Cardiac septum (tissue), 1 donor: ENCODE results near the gene ZNF528. TPM values are rescaled to one million over a fixed set of nuclear protein-coding genes. Genes with fewer than 3 reads are reported as not detected.

Source experiments
- DNase-seq: peaks from one replicate; pipeline ENCODE4 v3.0.0-alpha.2; 2020; ENCODE audit warnings: low spot score
- intact Hi-C: fragments of 100-400 bp; cut with DNase I; formaldehyde crosslinking; loops from one replicate; pipeline ENCODE4 v1.14.0; 2022
- long read RNA-seq: library from polyadenylated mRNA; unstranded; transcript quantifications from one replicate; pipeline ENCODE4 v2.0.0, GENCODE V29; 2021
- total RNA-seq: library from RNA; stranded (reverse); fragmentation: NEBNext Ultra II Directional; extraction: Animal tissue kit (Norgen Biotek cat#: 25700); gene quantifications from one replicate; pipeline ENCODE4 v1.2.1, GENCODE V29; 2021
- donor health status: DM: no; HTN: no; CAD: no.

Gene ZNF528
- total RNA-seq: 21.5 TPM
- long read RNA-seq, full-length matches to known transcripts: 2 of 9 reads
- long read RNA-seq, partial matches to known transcripts: 1 of 9 reads
- long read RNA-seq, other reads (novel, unspliced or antisense): 6 of 9 reads

DNA sequence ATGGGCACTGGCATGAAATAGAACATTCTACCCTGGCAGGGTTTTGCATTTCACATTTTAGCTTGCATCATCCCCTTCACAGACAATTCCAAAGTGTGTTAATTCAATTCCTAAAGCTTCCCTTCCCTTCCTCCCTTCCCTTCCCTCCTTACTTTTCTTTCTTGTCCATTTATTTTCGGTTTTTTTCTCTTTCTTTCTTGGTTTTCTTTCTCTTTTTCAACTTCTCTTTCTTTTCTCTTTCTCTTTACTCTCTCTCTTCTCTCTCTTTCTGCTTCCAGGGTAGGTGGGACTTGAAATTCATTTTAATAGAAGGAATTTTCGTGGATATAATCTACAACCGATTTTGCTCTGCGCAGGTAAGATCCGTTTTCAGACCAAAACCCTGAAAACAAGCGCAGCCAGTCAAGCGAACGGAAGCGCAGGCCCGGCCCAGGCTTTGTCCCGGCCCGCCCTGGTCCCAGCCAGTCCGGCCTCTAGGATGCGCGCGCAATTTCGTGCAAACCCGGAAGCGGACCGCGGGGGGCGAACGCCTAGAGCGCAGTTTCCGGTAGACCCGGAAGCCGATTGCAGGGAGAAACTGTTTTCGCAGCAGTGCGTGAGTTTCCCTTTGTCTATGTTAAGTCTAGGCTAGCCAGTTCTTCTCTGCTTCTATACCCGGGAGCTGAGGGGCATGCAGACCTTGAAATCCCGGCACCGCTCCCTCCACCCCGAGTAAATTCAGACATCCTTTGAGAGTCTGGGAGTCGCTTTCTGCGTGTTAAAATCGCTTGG, at the start of gene ZNF528:
Gene ZNF528 (plus strand): TSS at position 540 of the 771 bp plus-strand sequence. CDS start 4,165 bp downstream, outside the sequence.
- peak; percentile 98 for DNase-seq
- intact Hi-C loops: loop anchor here (2.0 to 10.0 kb wide), 3 partner anchors 27 to 177 kb away; partner anchors contain the start of genes ZNF701 and ZNF808

GRCh38 chr19:52351512-52351911, 46.1 kb upstream of the ZNF528 start:
- intact Hi-C loops: no loop called here
- DNase-seq: no peak

DNA sequence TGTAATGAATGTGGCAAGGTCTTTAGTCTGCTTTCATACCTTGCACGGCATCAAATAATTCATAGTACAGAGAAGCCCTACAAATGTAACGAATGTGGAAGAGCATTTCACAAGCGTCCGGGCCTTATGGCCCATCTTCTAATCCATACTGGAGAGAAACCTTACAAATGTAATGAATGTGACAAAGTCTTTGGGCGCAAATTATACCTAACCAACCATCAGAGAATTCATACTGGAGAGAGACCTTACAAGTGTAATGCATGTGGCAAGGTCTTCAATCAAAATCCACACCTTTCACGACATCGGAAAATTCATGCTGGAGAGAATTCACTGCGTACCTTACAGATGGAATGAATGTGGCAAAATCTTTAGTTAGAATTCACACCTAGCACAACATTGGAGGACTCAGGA, 31.2 kb upstream of the ZNF528 start:
- intact Hi-C loops: loop anchor here (10.0 kb wide), 1 partner anchor 208 kb away; the partner anchor contains the start of gene ZNF701
- no peak for DNase-seq

DNA sequence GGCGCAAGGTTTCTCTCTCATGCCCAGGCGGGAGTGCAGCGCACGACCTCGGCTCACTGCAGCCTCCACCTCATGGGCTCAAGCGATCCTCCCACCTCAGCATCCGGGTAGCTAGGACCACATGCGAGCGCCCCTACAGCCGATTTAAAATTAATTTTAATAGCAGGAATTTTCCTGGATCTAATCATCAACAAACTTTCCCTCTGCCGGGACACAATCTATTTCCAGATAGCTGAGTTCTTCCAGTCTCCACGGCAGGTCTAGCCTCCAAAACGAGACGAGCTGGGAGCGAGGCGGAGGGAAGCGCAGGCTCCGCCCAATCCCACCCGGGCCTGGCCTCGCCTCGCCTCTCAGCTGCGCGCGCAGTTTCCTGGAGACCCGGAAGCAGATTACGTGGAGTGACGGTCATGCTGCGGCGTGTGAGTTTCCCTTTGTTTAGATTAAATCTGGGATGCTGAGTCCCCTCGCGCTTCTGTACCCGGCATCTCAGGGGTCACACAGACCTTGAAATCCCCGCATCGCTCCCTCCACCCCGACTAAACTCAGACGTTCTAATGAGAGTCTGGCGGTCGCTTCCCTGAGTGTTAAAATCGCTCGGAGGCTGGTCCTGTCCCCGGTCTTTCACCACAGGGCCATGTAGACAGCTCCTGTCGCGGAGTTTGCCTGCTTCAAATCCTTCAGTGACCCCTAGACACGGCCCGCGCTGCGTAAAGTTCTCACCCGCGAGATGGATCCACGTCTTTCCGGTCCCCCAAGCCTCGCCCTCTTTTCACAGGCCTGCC, 27.9 kb upstream of the ZNF528 start, which contains the start of gene ZNF880:
Gene ZNF880 (plus strand): TSS at position 365 of the 782 bp plus-strand sequence. CDS start 43 bp downstream, at position 408.
- intact Hi-C loops: loop anchor here (2.0 to 10.0 kb wide), 3 partner anchors 29 to 205 kb away; partner anchors contain the start of genes ZNF610 and ZNF701
- peak; percentile 95 for DNase-seq

- no peak for DNase-seq
- intact Hi-C loops: loop anchor here (2.0 kb wide), 1 partner anchor 28 kb away; no protein-coding TSS in a partner anchor
Observed at GRCh38 chr19:52370341-52370710, 27.3 kb upstream of the ZNF528 start.

- DNase-seq: no peak
- intact Hi-C loops: loop anchor here (10.0 kb wide), 1 partner anchor 184 kb away; the partner anchor contains the start of gene ZNF701
Observed at GRCh38 chr19:52391135-52391534, 6.5 kb upstream of the ZNF528 start.

GRCh38 chr19:52398081-52398441, 412 bp downstream of the ZNF528 start:
- intact Hi-C loops: loop anchor here (2.0 to 10.0 kb wide), 3 partner anchors 27 to 177 kb away; partner anchors contain the start of genes ZNF701 and ZNF808
- DNase-seq: no peak

GRCh38 chr19:52410276-52410675, 12.6 kb downstream of the ZNF528 start:
- no peak for DNase-seq

GRCh38 chr19:52415711-52416110, 18.1 kb downstream of the ZNF528 start:
- no peak for DNase-seq
- intact Hi-C loops: no loop called here

More at GRCh38 chr19:52410276-52410675, 12.6 kb downstream of the ZNF528 start:
- intact Hi-C loops: no loop called here

- intact Hi-C loops: no loop called here
- no peak for DNase-seq
Observed at GRCh38 chr19:52428937-52429336, 31.3 kb downstream of the ZNF528 start, which contains the start of gene ZNF534. Gene ZNF534, plus strand, starts transcription at chr19:52429148. Its CDS starts 2,327 bp downstream, at chr19:52431475.

GRCh38 chr19:52442179-52442578, 44.5 kb downstream of the ZNF528 start:
- intact Hi-C loops: no loop called here

DNA sequence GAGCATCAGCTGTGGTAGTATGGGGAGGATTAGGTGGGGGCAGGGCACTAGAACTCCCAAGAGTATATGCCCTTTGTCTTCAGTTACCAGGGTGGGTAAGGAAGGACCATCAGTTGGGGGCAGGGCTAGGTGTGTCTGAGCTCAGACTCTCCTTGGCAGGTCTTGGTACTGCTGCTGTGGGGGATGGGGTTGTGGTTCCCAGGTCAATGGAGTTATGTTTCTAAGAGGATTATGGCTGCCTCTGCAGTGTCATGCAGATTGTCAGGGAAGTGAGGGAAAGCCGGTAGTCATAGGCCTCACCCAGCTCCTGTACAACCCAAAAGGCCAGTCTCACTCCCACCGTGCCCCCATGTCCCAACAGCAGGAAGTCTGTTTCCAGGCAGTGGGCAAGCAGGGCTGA, 46.9 kb downstream of the ZNF528 start:
- no peak for DNase-seq
- intact Hi-C loops: no loop called here

More at GRCh38 chr19:52442179-52442578, 44.5 kb downstream of the ZNF528 start:
- DNase-seq: no peak

DNA sequence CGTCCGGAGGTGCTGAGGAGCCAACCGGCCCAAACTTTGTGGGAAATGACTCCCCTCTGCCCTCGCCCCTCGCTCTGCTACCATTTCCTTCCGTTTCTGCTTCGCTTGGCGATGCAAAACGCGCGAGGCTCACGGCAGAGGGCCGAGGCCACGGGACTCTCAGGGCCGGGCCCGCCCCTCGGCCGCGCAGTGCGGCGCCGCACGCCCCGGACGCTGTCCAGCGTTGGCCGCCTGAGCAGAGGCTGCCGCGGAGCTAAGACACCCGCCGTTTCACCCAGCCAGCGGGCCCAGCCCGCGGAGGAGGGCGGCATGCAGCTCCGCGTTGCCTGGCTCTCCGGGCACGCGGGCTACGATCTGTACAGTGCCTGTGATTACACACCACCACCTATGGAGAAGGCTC, 53.6 kb downstream of the ZNF528 start:
- DNase-seq: no peak
- intact Hi-C loops: no loop called here

DNA sequence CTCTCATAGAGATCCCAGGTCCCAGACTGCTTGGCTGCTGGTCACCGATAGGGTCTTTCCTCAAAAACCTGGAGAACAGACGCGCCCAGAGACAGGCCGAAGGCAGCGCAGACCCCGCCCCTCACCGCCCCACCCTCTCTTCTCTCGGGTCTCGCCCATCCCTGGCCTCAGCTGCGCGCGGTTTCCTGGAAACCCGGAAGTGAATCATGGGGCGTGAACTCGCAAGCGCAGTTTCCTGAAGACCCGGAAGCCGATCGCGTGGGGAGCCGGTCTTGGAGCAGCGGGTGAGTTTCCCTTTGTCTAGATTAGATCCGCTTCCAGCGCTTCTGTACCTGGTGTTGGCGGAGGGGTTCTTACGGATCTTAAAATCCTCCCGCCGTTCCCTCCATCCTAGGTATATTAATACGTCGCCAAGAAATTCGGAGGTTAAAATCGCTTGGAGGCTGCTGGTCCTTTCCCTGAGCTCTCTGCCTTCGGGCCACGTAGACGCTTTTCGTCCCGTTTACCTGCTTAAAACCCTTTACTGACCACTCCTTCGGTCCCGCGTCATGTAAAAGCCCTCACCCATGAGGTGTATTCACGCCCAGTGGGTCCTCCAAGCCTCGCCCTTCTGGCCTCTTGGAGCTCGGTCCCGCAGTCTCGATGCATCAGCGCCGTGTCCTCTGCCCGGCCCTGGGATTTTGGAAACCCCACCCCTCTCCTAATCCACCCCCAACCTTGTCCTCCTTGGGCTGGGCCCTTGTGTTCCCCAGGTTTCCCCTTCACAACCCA, 55.9 kb downstream of the ZNF528 start, which contains the start of gene ZNF578:
Gene ZNF578 (plus strand): TSS at position 230 of the 771 bp plus-strand sequence. CDS start 48,293 bp downstream, outside the sequence.
- DNase-seq: peak; percentile 86
- intact Hi-C loops: no loop called here

DNA sequence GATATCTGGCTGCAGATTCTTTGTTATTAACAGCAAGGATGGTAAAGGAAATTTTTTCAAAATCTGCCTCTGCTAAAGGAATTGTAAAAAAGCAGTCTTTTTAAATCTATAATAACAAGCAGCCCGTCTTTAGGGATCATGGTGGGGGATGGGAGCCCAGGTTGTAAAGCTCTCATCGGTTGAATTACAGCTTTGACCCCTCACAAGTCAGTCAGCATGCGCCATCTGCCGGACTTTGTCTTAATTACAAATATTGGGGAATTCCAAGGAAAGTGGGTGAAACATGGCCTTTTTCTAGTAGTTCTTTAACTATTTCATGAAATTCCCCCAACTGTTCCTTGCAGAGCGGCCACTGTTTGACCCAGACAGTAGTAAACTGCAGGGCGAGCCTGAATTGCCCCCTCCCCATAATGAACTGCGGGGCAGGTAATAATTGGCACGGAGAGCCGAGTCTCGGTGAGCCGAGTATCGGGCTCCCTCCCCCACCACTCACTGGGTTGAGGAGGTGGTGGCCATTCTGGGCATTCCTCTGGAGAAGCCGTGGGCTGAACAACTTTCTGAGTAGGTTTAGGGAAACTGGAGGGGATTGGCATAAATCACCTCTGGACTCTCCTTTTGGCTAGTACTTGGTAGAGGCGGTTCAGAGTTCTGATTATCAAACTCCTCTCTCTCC, 67.3 kb downstream of the ZNF528 start:
- intact Hi-C loops: no loop called here
- DNase-seq: no peak
